Endothelial cell of hepatic sinusoid (primary cell): ENCODE data around the gene PDE6A.

Experiments used
- in situ Hi-C: cut with HindIII; loops from 2 replicates; pipeline ENCODE4 v1.10.0; 2017; ENCODE audit warnings: low sequenced_read_pairs

PDE6A gene

GRCh38 chr5:149954798-149955197, 10.2 kb upstream of the PDE6A start:
- in situ Hi-C loops, result no loop called here

GRCh38 chr5:149953436-149954121, 9.0 kb upstream of the PDE6A start:
- in situ Hi-C loops, result no loop called here

DNA sequence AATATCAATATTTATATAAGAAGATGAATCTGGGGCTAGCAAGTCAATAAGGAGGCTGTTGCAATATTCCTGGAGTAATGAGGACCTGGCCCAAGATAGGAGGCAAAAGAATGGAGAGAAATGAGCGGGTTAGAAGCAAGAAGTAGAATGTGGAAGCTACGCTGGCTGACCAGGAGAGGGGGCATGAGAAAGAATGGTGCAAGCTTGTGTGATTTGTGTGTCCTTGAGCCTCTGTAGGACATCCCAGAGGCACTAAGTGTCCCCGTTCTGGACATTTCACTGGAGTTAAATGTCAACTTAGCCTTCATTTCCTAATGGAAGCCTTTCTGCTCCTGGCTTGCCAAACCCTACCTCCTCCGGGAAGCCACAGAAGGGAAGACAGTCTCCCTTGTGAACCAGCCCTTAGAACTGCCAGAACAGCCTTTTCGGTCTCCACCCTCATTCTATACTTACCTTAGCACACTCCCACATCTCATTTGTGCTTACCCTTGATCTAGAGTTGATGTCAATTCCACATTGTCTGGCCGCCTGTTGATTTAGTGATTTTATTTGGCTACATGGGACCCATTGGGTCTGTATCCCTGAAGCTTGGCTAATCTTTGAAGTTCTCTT, 6.7 kb upstream of the PDE6A start:
- in situ Hi-C loops, result no loop called here

DNA sequence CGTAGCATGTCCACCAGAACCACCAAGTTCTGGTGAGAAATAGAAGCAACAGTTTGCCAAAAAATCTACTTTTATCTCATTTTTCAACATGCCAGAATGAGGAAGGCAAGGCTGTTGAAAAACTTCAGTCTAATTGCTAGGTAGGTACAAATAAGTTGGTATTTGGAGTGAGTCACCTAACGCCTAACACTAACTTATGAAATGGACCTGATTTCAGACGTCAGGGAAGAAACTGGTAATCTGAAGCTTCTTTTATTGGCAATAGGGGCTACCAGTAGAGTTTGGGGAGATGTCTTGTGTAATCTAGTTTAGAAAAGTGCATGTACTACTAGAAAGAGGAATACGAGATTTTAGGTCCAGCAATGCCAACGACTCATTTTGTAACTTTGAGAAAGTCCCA, 4.4 kb upstream of the PDE6A start:
- in situ Hi-C loops, result loop anchor here (5.0 to 10.0 kb wide), 2 partner anchors 56 to 97 kb away; partner anchors contain the start of genes HMGXB3 and TIGD6

DNA sequence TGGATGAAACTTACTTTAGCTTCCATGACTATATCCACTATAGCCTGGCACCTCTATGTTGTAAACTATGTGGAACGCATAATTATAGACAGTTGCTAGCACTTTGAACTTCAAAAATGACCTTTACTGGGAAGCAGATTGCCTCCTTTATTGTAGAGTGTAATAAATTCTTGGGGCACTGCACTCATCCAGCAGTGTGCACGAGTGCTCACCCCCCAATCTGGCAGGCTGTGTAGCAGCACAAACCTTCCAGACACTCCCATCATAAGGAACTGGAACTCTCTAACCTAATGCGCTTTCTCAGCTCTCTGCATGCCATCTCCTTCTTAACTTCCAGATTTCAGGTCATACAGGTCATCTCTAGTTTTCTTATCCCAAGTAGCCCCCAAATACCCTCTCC, 1.5 kb upstream of the PDE6A start:
- in situ Hi-C loops, result loop anchor here (5.0 to 10.0 kb wide), 2 partner anchors 59 to 94 kb away; partner anchors contain the start of genes HMGXB3 and TIGD6

DNA sequence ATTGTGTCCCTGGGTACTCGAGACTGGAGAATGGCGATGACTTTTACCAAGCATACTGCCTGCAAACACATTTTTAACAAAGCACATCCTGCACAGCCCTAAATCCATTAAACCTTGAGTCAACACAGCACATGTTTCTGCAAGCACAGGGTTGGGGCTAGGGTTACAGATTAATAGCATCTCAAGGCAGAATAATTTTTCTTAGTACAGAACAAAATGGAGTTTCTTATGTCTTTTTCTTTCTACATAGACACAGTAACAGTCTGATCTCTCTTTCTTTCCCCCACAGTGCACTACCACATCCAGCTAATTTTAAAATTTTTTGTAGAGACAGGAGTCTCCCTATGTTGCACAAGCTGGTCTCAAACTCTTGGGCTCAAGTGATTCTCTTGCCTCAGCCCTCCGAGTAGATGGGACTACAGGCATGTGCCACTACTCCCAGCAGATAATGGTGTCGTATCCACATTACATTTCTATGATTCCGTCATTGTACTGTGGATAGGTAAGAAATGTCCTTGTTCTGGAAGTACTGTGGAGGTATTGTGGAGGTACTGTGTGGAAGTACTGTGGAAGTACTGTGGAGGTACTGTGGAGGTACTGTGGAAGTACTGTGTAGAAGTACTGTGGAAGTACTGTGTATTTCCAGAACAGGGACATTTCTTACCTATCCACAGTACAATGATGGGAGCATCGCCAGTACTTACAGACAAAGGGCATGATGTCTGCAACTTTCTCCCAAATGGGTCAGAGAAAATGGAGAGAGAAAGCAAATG, 1.2 kb downstream of the PDE6A start:
- in situ Hi-C loops, result loop anchor here (10.0 kb wide), 1 partner anchor 61 kb away; the partner anchor contains the start of genes HMGXB3 and TIGD6

GRCh38 chr5:149942741-149943169, 1.8 kb downstream of the PDE6A start:
- in situ Hi-C loops, result loop anchor here (10.0 kb wide), 1 partner anchor 62 kb away; the partner anchor contains the start of genes HMGXB3 and TIGD6

GRCh38 chr5:149942199-149942598, 2.4 kb downstream of the PDE6A start:
- in situ Hi-C loops, result loop anchor here (10.0 kb wide), 1 partner anchor 63 kb away; the partner anchor contains the start of genes HMGXB3 and TIGD6

DNA sequence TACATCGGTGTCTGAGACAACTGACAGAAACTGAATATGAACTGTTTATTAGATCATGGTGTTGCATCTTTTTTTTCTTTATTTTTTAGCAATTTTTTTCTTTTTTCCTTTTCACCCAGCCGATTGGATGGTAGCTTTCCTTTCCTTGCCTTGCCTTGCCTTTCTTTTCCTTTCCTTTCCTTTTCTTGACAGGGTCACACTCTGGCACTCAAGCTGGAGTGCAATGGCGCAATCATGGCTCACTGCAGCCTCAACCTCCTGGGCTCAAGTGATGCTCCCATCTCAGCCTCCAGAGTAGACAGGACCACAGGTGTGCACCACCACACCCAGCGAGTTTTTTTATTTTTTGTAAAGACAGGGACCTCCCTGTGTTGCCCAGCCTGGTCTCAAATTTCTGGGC, 2.8 kb downstream of the PDE6A start:
- in situ Hi-C loops, result loop anchor here (10.0 kb wide), 1 partner anchor 63 kb away; the partner anchor contains the start of genes HMGXB3 and TIGD6

- in situ Hi-C loops, result loop anchor here (10.0 kb wide), 1 partner anchor 64 kb away; the partner anchor contains the start of genes HMGXB3 and TIGD6
Measured at GRCh38 chr5:149940941-149941644, 3.5 kb downstream of the PDE6A start.

DNA sequence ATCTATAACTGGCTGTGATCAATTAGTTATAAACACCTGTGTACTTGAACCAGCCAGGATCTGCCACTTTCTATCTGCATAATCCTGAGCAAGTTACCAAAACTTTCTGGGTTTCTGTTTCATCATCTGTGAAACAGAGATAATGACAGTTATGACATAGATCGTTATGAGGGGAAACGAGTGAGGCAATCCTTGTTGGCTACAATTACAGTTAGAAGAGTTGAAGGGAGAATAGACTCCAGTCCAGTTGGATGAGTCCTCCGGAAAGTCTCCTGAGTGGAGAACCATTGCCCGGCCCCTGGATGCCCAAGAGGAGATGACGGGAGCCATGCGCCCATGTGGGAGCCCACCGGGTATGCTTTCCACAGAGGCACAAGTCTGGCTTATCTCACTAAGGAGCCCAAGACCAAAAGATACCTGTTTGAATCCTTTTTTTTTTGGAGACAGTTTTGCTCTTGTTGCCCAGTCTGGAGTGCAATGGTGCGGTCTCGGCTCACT, 4.5 kb downstream of the PDE6A start:
- in situ Hi-C loops, result loop anchor here (10.0 kb wide), 1 partner anchor 65 kb away; the partner anchor contains the start of genes HMGXB3 and TIGD6

GRCh38 chr5:149939546-149939945, 5.0 kb downstream of the PDE6A start:
- in situ Hi-C loops, result no loop called here

DNA sequence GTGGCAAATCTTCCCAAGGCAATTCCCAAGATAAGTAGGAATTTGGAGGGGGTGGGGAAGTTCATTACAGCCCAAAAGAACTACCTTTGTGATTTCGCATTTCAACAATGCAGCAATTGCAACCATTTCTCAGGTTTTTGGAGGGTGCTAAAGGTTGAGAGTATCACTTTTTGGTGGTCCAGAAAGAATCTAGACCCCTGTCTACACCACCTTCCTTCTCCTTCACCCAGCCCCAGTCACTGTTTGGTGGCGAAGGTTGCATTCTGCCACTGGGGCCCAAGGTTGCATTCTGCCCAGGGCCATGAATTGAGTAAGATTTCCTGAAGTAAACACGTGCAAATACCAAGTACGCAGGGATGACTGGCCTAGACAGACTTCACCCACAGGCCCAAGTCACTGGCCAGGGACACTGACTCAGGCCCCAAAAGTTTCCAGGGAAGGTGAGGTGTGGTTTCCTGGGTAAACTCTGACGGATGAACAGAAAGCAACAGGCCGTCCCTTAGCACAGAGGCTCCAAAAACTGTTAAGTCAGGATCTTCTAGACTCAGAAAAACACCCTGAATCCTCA, 5.7 kb downstream of the PDE6A start:
- in situ Hi-C loops, result no loop called here

- in situ Hi-C loops, result no loop called here
Measured at GRCh38 chr5:149938279-149938678, 6.3 kb downstream of the PDE6A start.

DNA sequence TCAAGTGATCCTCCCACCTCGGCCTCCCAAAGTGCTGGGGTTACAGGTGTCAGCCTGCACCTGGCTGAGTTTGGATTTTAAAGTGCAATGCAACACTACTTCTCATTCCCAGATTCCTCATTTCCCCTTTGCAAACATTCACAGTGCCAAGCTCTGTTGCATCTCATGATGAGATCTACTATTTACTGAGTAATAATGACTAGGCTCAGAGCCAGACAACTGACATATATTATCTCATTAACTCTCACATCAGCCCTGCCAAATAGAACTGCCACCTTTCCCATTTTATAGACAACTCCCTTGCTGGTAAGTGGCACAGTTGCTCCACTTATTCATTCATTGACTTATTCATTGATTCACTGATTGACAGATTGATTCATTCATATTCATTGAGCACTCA, 7.0 kb downstream of the PDE6A start:
- in situ Hi-C loops, result no loop called here

- in situ Hi-C loops, result no loop called here
Measured at GRCh38 chr5:149936700-149937091, 7.9 kb downstream of the PDE6A start.

GRCh38 chr5:149936044-149936699, 8.4 kb downstream of the PDE6A start:
- in situ Hi-C loops, result no loop called here

GRCh38 chr5:149935431-149935901, 9.1 kb downstream of the PDE6A start:
- in situ Hi-C loops, result no loop called here
